ENCODE data around the gene CABP7. TPM values are rescaled to one million over a fixed set of nuclear protein-coding genes. Genes with fewer than 3 reads are reported as not detected.

The CABP7 gene
- total and polyA plus RNA-seq, 11 donors: 0.03 to 0.11 TPM; not detected in 9

DNA sequence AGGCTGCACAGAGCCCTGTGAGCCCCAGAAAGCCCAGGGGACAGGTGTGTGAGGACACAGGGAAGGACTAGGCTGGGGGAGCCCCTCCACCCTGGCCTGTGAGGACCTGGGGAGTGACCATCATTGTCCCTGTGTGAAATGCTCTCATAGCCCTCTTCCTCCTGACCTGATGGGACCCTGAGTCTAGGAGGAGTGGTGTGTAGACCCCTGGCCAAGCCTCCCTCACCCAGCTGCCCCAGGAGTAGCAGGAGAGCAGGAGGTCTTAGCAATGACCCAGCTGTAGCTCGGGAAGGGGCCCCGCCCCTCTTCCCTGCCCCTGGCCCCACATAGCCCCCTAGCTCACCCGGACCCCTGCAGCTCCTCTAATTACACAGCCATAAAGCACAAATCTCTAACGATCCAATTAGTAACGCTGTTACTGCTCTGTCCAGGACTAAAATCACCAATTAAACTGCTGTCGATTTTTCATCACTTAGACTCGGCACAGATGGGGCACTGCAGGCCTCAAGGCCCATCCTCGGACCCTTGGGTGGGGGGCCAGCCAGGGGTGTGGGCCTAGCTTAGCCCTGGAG lies 6.6 kb upstream of the CABP7 start:
- intact Hi-C loops (cut with DNase I): no loop called here
- peaks cover 0 to 33% (median 5%) of the 10 kb centered on the region in 9 donors for H3K27me3 ChIP-seq
- H3K4me3 ChIP-seq: no peak overlapping the region
- DNase-seq: no peak
- WGBS, 4 donors: 57 to 68% (median 63%) methylated on average over 5 to 8 of the region's 8 CpGs
- TF ChIP-seq POLR2A (IDR thresholded peaks at IDR 0.05): no peak
- TF ChIP-seq, protein P1, sequence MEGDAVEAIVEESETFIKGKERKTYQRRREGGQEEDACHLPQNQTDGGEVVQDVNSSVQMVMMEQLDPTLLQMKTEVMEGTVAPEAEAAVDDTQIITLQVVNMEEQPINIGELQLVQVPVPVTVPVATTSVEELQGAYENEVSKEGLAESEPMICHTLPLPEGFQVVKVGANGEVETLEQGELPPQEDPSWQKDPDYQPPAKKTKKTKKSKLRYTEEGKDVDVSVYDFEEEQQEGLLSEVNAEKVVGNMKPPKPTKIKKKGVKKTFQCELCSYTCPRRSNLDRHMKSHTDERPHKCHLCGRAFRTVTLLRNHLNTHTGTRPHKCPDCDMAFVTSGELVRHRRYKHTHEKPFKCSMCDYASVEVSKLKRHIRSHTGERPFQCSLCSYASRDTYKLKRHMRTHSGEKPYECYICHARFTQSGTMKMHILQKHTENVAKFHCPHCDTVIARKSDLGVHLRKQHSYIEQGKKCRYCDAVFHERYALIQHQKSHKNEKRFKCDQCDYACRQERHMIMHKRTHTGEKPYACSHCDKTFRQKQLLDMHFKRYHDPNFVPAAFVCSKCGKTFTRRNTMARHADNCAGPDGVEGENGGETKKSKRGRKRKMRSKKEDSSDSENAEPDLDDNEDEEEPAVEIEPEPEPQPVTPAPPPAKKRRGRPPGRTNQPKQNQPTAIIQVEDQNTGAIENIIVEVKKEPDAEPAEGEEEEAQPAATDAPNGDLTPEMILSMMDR (IDR thresholded peaks at IDR 0.05): no peak
- H3K4me1 ChIP-seq: peaks cover 0 to 9% (median 0%) of the 10 kb centered on the region in 12 donors
- H3K27ac ChIP-seq: no peak overlapping the region
- H3K9me3 ChIP-seq: no peaks in the 10 kb centered on the region
- peak in 1 of 4 donors; percentile 12 for ATAC-seq
- no peaks in the 10 kb centered on the region for H3K36me3 ChIP-seq

DNA sequence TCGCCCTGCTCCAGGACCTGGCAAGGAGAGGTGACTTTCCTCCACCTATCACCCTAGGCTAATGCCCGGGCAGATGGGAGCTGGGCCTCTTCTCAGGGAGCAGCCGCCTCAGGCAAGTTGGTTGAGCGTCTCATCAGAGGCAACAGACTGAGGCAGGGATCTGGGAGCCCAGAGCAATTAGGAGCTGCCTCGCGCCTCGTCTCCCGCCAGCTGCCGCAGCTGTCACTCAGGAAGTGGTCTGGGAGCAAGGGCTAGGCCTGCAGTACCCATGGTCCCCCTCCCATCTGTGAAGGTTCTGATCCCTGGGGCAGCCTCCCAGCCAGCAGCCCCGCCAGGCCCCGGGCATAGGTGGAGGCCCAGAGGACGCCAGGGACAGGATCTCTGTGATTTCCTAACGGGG lies 4.6 kb upstream of the CABP7 start:
- ATAC-seq: no peak
- H3K27me3 ChIP-seq: peaks cover 10 to 43% (median 19%) of the 10 kb centered on the region in 9 donors

DNA sequence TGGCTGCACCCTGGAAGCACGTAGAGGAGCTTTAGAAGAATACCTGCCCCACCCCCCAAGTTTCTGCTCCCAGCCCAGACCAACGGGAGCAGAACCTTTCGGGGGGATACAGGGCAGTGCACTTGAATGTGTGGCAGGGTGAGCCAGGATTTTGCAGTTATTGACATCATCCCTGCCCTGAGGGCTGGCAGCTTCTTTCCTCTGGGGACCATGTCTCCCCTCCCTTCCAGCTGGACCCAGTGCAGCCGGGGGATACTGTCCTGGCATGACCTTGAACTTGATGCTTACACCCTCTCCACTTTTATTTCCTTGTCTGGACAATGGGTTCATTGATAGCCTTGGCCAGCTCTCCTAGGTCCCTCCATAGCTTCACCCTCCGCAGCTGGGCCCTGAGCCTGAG lies 4.1 kb upstream of the CABP7 start:
- peaks cover 11 to 46% (median 21%) of the 10 kb centered on the region in 9 donors for H3K27me3 ChIP-seq
- no peaks in the 10 kb centered on the region for H3K36me3 ChIP-seq
- intact Hi-C loops (cut with DNase I): no loop called here
- H3K4me1 ChIP-seq: peaks cover 0 to 18% (median 0%) of the 10 kb centered on the region in 12 donors
- ATAC-seq (no peak), DNase-seq (no peak)
- 58 to 69% (median 64%) methylated on average over 5 of the region's 5 CpGs for WGBS, 4 donors
- no peak overlapping the region for H3K4me3 ChIP-seq
- TF ChIP-seq POLR2A (IDR thresholded peaks at IDR 0.05): no peak
- TF ChIP-seq, protein P1 (IDR thresholded peaks at IDR 0.05): no peak
- no peak overlapping the region for H3K27ac ChIP-seq
- no peaks in the 10 kb centered on the region for H3K9me3 ChIP-seq

More for the DNA sequence above, 4.6 kb upstream of the CABP7 start:
- Histone ChIP-seq H3K27ac (no peak overlapping the region), H3K4me3 (no peak overlapping the region), H3K36me3 (no peaks in the 10 kb centered on the region), H3K9me3 (no peaks in the 10 kb centered on the region), H3K4me1 (peaks cover 0 to 16% (median 0%) of the 10 kb centered on the region in 12 donors)
- WGBS, 4 donors: 46 to 61% (median 56%) methylated on average over 8 to 13 of the region's 13 CpGs
- intact Hi-C loops (cut with DNase I): no loop called here
- DNase-seq: no peak
- no peak for TF ChIP-seq POLR2A (IDR thresholded peaks at IDR 0.05)
- TF ChIP-seq, protein P1 (IDR thresholded peaks at IDR 0.05): no peak

DNA sequence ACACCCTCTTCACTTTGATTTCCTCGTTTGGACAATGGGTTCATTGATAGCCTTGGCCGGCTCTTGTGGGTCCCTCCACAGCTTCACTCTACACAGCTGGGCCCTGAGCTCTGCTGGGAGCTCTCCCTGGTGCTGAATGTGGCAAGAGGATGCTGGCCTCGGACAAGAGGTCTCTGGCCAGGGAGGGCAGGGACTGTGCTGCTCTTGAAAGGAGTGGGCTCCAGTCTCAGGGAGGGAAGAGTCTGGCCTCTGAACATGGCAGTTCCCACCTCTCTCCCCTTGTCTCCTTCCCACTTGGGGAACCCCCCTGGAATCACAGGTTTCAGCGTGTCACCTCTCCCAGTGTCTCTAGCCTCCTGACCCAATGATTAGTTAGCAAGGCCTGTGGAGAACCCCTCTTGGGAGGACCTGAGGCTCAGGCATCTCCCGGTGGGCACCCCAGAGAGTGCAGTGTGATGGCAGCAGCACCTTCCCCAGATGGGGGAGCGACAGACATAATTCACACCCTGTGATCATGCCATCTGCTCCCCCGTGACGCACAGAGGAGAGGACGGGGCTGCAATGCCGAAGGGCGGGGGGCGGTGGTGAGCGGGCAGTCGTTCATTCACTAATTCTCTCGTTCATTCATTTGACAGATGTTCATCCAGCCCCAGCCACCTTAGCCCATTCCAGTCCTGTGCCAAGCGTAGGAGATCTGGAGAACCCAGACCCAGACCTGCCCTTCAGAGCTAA lies 2.8 kb upstream of the CABP7 start:
- Histone ChIP-seq H3K9me3 (no peaks in the 10 kb centered on the region), H3K4me1 (peaks cover 0 to 16% (median 0%) of the 10 kb centered on the region in 12 donors), H3K27ac (no peak overlapping the region), H3K27me3 (peaks cover 17 to 52% (median 34%) of the 10 kb centered on the region in 9 donors), H3K4me3 (no peak overlapping the region), H3K36me3 (no peaks in the 10 kb centered on the region)
- TF ChIP-seq POLR2A (IDR thresholded peaks at IDR 0.05): no peak
- TF ChIP-seq, protein P1 (IDR thresholded peaks at IDR 0.05): no peak
- WGBS, 4 donors: 64 to 68% (median 67%) methylated on average over 15 to 16 of the region's 16 CpGs
- intact Hi-C loops (cut with DNase I): no loop called here
- DNase-seq (peak in 4 of 5 donors; percentile 33 to 66 (median 53)), ATAC-seq (peak; percentile 65 to 86 (median 78))
